ENCODE results near the gene SPAG5. TPM values are rescaled to one million over a fixed set of nuclear protein-coding genes. Genes with fewer than 3 reads are reported as not detected.

The SPAG5 gene
- total RNA-seq, 1 experiment from 2014 or later = 58.1 TPM

DNA sequence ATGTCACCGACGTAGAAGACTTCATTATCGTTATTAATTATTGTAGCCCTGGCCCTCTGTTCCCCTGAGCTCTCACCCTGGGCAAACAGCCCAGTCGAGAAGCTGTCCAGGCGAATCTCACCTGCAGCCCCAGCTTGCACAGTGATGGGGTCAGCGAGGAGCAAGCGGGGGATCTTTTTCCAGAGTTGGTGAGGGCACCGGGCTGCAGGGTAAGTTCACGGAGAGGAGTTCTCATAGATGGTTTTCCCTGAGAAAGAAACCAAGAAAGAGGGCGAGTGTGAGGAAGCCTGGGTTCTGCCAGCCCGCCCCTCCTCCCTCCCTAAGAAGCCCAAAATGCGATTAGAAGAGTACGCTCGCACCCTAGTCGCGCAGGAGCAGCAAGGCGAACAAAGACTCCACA lies 436 bp downstream of the SPAG5 start:
- H3K9ac ChIP-seq (ENCODE audit: low read length) = peak overlapping the region; percentile 90
- no peaks in the 10 kb centered on the region for H3K9me3 ChIP-seq (ENCODE audit: low read length)
- H3K27me3 ChIP-seq (ENCODE audit: low read length) = no peaks in the 10 kb centered on the region
- DNase-seq = no peak
- H3K27ac ChIP-seq (ENCODE audit: low read length) = peak overlapping the region; percentile 87
- H2AFZ ChIP-seq (ENCODE audit: low read length) = 0 out of 2 replicates have a peak overlapping the region, but pooled peaks have one; percentile 7
- H3K79me2 ChIP-seq (ENCODE audit: low read length) = peaks cover 28% of the 10 kb centered on the region
- H3K4me3 ChIP-seq (ENCODE audit: low read length) = peak overlapping the region; percentile 88
- H3K4me1 ChIP-seq (ENCODE audit: low read length) = peaks cover 39% of the 10 kb centered on the region
- H3K36me3 ChIP-seq (ENCODE audit: insufficient read depth, low read length) = peaks cover under 1% of the 10 kb centered on the region; the same call in 1 of the 2 replicates
- no peaks in the 10 kb centered on the region for H3K9me2 ChIP-seq (replicated peaks; ENCODE audit: insufficient read depth, low read length)
- H3K4me2 ChIP-seq (ENCODE audit: low read depth, low read length, poor library complexity, severe bottlenecking) = peak overlapping the region; percentile 99
- no peaks in the 10 kb centered on the region for H4K20me1 ChIP-seq (ENCODE audit: insufficient read depth, low read depth, low read length)

DNA sequence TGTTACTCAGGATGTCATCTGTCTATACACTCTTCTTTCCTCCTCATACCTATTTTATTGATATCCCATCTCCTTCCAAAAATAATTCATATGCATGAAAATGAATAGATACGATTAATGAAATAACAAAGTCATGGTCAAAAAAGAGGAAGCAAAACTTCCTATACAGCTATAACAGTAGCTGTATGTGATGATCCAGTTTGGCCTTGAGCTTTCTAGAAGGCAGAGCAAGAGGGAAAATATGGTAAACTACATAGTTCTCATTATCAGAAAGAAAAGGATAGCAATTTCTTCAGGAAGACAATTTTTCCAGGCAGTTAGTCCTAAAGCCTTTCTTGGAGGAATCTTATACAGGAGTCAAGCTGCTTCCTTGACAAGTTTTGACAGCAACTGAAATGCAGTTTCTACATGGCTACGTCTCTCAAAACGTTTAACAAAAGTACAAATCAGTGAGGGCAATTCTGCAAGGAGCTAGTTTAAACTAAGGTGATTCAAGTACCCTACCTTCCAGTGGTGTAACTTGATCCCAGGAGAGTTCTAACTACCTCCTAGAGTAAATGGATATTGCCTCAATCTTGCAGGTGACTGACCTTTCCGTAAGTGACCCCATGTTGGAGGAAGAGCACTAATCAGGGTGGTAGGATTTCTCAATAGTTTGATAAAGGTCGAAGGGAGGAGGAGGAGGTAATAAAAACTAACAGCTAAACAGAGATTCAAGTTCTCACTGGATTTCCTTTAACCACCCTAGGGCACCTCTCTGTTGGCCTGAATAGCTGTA lies 1.0 kb downstream of the SPAG5 start:
- Histone ChIP-seq H3K9me2 (replicated peaks; ENCODE audit: insufficient read depth, low read length) (no peaks in the 10 kb centered on the region), H3K4me2 (ENCODE audit: low read depth, low read length, poor library complexity, severe bottlenecking) (peak overlapping the region; percentile 99), H3K27me3 (ENCODE audit: low read length) (no peaks in the 10 kb centered on the region), H3K9me3 (ENCODE audit: low read length) (no peaks in the 10 kb centered on the region), H3K4me3 (ENCODE audit: low read length) (peak overlapping the region; percentile 88), H2AFZ (ENCODE audit: low read length) (no peak overlapping the region), H3K27ac (ENCODE audit: low read length) (peak overlapping the region; percentile 87), H3K79me2 (ENCODE audit: low read length) (peaks cover 34% of the 10 kb centered on the region), H3K36me3 (ENCODE audit: insufficient read depth, low read length) (peaks cover 6% of the 10 kb centered on the region), H3K4me1 (ENCODE audit: low read length) (peaks cover 39% of the 10 kb centered on the region), H4K20me1 (ENCODE audit: insufficient read depth, low read depth, low read length) (no peaks in the 10 kb centered on the region), H3K9ac (ENCODE audit: low read length) (peak overlapping the region; percentile 90)
- DNase-seq = peak; percentile 64

DNA sequence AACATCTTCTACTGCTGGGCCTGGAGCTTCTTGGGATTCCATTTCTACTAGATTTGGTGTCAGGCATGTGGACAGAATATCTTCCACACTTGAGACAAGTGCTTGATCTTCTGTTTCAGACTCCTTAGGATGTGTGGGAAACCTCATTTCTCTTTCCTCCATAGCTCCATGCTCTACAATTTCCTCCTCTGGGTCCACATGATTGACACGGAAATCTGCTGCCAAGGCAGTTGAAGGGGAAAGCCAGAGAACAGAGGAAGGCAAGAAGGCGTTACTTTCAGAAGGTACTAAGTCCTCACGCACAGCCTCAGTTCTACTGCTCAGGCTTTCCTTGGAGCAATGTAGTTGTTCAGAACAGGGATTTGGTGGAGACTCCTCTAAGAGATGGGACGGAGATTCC lies 6.6 kb downstream of the SPAG5 start:
- DNase-seq = no peak
- H3K4me3 ChIP-seq (ENCODE audit: low read length) = no peak overlapping the region
- no peak overlapping the region for H3K4me2 ChIP-seq (ENCODE audit: low read depth, low read length, poor library complexity, severe bottlenecking)
- H3K9me2 ChIP-seq (replicated peaks; ENCODE audit: insufficient read depth, low read length) = no peaks in the 10 kb centered on the region
- H2AFZ ChIP-seq (ENCODE audit: low read length) = no peak overlapping the region
- no peaks in the 10 kb centered on the region for H3K27me3 ChIP-seq (ENCODE audit: low read length)
- no peaks in the 10 kb centered on the region for H4K20me1 ChIP-seq (ENCODE audit: insufficient read depth, low read depth, low read length)
- peaks cover 38% of the 10 kb centered on the region for H3K36me3 ChIP-seq (ENCODE audit: insufficient read depth, low read length)
- H3K9me3 ChIP-seq (ENCODE audit: low read length) = no peaks in the 10 kb centered on the region
- no peak overlapping the region for H3K9ac ChIP-seq (ENCODE audit: low read length)
- H3K79me2 ChIP-seq (ENCODE audit: low read length) = peaks cover 38% of the 10 kb centered on the region
- H3K4me1 ChIP-seq (ENCODE audit: low read length) = peaks cover 1% of the 10 kb centered on the region
- H3K27ac ChIP-seq (ENCODE audit: low read length) = no peak overlapping the region

DNA sequence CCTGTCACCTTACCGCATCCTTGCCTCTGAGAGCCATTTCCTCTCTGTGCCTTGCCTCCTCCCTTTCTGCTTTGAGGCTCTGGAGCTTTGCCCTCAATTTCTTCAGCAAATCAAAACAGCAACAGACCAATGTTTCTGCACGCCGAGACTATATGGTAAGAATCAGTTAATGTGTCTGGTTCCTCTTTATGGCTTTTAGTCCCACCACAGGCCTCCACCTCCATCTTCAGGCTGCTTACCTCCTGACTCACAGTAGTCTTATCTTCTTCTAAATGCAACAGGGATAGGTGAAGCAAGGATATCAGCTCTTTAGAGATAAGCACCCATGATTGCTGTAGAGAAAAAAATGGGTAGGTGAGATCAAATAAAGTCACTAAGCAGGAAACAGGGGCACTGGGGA lies 13.0 kb downstream of the SPAG5 start:
- no peaks in the 10 kb centered on the region for H3K9me2 ChIP-seq (replicated peaks; ENCODE audit: insufficient read depth, low read length)
- H3K4me3 ChIP-seq (ENCODE audit: low read length) = no peak overlapping the region
- no peak overlapping the region for H2AFZ ChIP-seq (ENCODE audit: low read length)
- no peaks in the 10 kb centered on the region for H3K4me1 ChIP-seq (ENCODE audit: low read length)
- no peaks in the 10 kb centered on the region for H3K27me3 ChIP-seq (ENCODE audit: low read length)
- H3K9ac ChIP-seq (ENCODE audit: low read length) = no peak overlapping the region
- H3K9me3 ChIP-seq (ENCODE audit: low read length) = no peaks in the 10 kb centered on the region
- no peak overlapping the region for H3K27ac ChIP-seq (ENCODE audit: low read length)
- no peaks in the 10 kb centered on the region for H4K20me1 ChIP-seq (ENCODE audit: insufficient read depth, low read depth, low read length)
- peaks cover 72% of the 10 kb centered on the region for H3K36me3 ChIP-seq (ENCODE audit: insufficient read depth, low read length)
- H3K4me2 ChIP-seq (ENCODE audit: low read depth, low read length, poor library complexity, severe bottlenecking) = no peak overlapping the region
- peaks cover 12% of the 10 kb centered on the region; the same call in 1 of the 2 replicates for H3K79me2 ChIP-seq (ENCODE audit: low read length)
- no peak for DNase-seq

DNA sequence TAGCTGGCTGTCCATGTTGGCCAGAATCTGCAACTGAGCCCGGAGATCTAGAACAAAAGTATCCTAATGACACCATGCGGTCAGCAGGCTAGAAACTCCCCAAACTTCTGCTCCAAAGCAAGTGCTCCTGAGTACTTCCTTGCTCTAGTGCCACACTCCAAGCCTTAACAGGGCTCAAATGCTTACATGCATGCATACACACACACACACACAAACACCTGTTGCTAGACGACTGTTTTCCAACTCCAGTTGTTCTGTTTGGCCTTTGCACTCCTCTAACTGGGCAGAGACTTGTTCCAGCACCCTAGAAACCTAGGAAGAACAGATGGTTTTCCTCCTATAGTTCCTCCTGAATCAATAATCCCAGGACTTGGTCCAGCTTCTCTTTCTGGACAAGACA lies 14.4 kb downstream of the SPAG5 start:
- H3K36me3 ChIP-seq (ENCODE audit: insufficient read depth, low read length) = peaks cover 64% of the 10 kb centered on the region
- H3K27me3 ChIP-seq (ENCODE audit: low read length) = no peaks in the 10 kb centered on the region
- no peaks in the 10 kb centered on the region for H4K20me1 ChIP-seq (ENCODE audit: insufficient read depth, low read depth, low read length)
- H3K79me2 ChIP-seq (ENCODE audit: low read length) = peaks cover 7% of the 10 kb centered on the region; the same call in 1 of the 2 replicates
- no peak overlapping the region for H3K27ac ChIP-seq (ENCODE audit: low read length)
- H3K9ac ChIP-seq (ENCODE audit: low read length) = no peak overlapping the region
- H3K4me1 ChIP-seq (ENCODE audit: low read length) = no peaks in the 10 kb centered on the region
- no peaks in the 10 kb centered on the region for H3K9me3 ChIP-seq (ENCODE audit: low read length)
- DNase-seq = no peak
- H3K9me2 ChIP-seq (replicated peaks; ENCODE audit: insufficient read depth, low read length) = no peaks in the 10 kb centered on the region
- no peak overlapping the region for H2AFZ ChIP-seq (ENCODE audit: low read length)
- H3K4me3 ChIP-seq (ENCODE audit: low read length) = no peak overlapping the region
- no peak overlapping the region for H3K4me2 ChIP-seq (ENCODE audit: low read depth, low read length, poor library complexity, severe bottlenecking)

DNA sequence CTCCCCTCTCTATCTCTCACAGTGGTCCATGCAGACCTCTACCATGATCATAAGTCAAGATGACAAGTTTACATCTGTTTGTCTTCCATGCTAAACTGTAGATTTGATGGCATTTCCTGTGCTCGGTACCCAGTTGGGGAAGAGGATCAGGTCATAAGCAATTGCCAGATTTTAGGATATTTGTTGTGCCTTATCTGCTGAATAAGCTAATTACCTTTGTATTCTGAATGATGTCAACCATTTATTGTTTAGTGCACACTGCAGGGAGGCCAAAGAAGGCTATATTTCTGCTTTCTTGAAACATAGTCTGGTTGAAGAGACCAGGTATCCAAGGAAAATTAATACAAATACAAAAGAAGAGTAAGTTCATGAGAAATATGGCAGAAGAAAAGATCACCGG lies 16.3 kb downstream of the SPAG5 start:
- no peak overlapping the region for H2AFZ ChIP-seq (ENCODE audit: low read length)
- H3K27ac ChIP-seq (ENCODE audit: low read length) = no peak overlapping the region
- peaks cover 5% of the 10 kb centered on the region for H3K4me1 ChIP-seq (ENCODE audit: low read length)
- H3K36me3 ChIP-seq (ENCODE audit: insufficient read depth, low read length) = peaks cover 65% of the 10 kb centered on the region
- H3K9me2 ChIP-seq (replicated peaks; ENCODE audit: insufficient read depth, low read length) = no peaks in the 10 kb centered on the region
- no peaks in the 10 kb centered on the region for H3K9me3 ChIP-seq (ENCODE audit: low read length)
- H4K20me1 ChIP-seq (ENCODE audit: insufficient read depth, low read depth, low read length) = no peaks in the 10 kb centered on the region
- no peak overlapping the region for H3K4me2 ChIP-seq (ENCODE audit: low read depth, low read length, poor library complexity, severe bottlenecking)
- no peak overlapping the region for H3K4me3 ChIP-seq (ENCODE audit: low read length)
- H3K9ac ChIP-seq (ENCODE audit: low read length) = no peak overlapping the region
- no peak for DNase-seq
- H3K27me3 ChIP-seq (ENCODE audit: low read length) = no peaks in the 10 kb centered on the region
- H3K79me2 ChIP-seq (ENCODE audit: low read length) = no peaks in the 10 kb centered on the region; the same call in 1 of the 2 replicates

DNA sequence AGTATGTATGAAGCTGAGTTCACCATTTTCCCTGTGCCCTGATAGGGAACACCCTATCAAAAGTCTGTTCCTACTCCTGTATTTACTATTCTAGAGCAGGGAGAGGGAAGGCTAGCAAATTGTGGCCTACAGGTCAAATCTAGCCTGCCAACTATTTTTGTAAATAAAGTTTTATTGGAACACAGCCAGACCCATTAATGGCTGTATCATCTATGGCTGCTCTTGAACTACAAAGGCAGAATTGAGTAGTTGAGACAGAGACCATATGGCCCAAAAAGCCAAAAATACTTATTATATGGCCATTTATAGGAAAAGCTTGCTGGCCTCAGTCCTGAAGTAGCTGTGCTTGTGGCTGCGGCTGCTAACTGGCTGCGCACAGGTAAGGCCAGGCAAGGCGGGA lies 17.9 kb downstream of the SPAG5 start:
- Histone ChIP-seq H3K9me2 (replicated peaks; ENCODE audit: insufficient read depth, low read length) (no peaks in the 10 kb centered on the region), H3K4me1 (ENCODE audit: low read length) (peaks cover 14% of the 10 kb centered on the region), H3K9ac (ENCODE audit: low read length) (no peak overlapping the region), H3K27me3 (ENCODE audit: low read length) (no peaks in the 10 kb centered on the region), H2AFZ (ENCODE audit: low read length) (no peak overlapping the region), H4K20me1 (ENCODE audit: insufficient read depth, low read depth, low read length) (no peaks in the 10 kb centered on the region), H3K36me3 (ENCODE audit: insufficient read depth, low read length) (peaks cover 55% of the 10 kb centered on the region), H3K4me2 (ENCODE audit: low read depth, low read length, poor library complexity, severe bottlenecking) (no peak overlapping the region), H3K9me3 (ENCODE audit: low read length) (no peaks in the 10 kb centered on the region), H3K4me3 (ENCODE audit: low read length) (no peak overlapping the region), H3K27ac (ENCODE audit: low read length) (no peak overlapping the region), H3K79me2 (ENCODE audit: low read length) (no peaks in the 10 kb centered on the region)
- no peak for DNase-seq

DNA sequence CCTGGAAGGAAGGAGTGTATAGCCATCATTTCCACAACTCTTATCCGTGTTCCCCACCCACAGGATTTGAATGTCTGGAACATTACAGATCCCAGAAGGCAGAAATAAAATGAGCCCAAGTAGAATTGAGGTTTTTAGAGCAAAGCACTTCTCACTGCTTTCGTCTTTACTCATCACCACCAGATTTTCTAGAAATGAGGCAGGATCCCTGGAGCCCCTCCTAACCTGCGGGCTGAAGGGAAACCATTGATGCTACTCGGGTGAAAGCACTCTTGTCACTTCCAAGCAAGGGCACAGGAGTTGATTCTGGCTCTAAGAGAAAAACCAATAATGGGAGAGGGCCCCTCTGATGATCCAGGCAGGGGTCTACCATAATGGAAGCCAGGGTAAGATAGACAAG lies 19.3 kb downstream of the SPAG5 start:
- Histone ChIP-seq H4K20me1 (ENCODE audit: insufficient read depth, low read depth, low read length) (no peaks in the 10 kb centered on the region), H3K4me1 (ENCODE audit: low read length) (peaks cover 21% of the 10 kb centered on the region), H3K9me3 (ENCODE audit: low read length) (no peaks in the 10 kb centered on the region), H3K27me3 (ENCODE audit: low read length) (no peaks in the 10 kb centered on the region), H3K4me2 (ENCODE audit: low read depth, low read length, poor library complexity, severe bottlenecking) (no peak overlapping the region), H3K27ac (ENCODE audit: low read length) (no peak overlapping the region), H2AFZ (ENCODE audit: low read length) (no peak overlapping the region), H3K36me3 (ENCODE audit: insufficient read depth, low read length) (peaks cover 45% of the 10 kb centered on the region), H3K9me2 (replicated peaks; ENCODE audit: insufficient read depth, low read length) (no peaks in the 10 kb centered on the region), H3K9ac (ENCODE audit: low read length) (no peak overlapping the region), H3K4me3 (ENCODE audit: low read length) (no peak overlapping the region), H3K79me2 (ENCODE audit: low read length) (peaks cover 5% of the 10 kb centered on the region; the same call in 1 of the 2 replicates)
- no peak for DNase-seq
